T-helper 2 cell (primary cell): ENCODE results near the gene IFFO2.

Experiments used
- DNase-seq, 5 experiments: peaks; one replicate each; pipeline versions ENCODE4 v3.0.0 to v3.0.0-alpha.2; 2012 to 2022

Gene IFFO2

DNA sequence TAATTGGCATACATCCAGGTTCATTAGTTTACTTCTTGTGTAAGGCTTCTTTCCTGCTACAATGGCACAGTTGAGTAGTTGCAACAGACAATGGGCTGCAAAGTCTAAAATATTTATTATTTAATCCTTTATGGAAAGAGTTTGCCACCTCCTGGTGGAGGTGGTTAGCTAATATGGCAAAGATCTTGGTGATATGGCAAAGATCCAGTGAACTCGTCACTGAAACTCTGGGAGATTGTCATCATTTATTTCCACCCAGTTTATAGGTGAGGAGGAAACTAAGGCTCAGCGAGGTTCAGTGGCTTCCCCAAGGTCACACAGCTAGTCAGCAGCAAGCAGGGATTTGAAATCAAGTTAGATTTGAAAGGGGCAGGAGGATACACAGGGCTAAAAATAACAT lies 16.1 kb upstream of the IFFO2 start:
- peak in 1 of 5 experiments; percentile 30 for DNase-seq

DNA sequence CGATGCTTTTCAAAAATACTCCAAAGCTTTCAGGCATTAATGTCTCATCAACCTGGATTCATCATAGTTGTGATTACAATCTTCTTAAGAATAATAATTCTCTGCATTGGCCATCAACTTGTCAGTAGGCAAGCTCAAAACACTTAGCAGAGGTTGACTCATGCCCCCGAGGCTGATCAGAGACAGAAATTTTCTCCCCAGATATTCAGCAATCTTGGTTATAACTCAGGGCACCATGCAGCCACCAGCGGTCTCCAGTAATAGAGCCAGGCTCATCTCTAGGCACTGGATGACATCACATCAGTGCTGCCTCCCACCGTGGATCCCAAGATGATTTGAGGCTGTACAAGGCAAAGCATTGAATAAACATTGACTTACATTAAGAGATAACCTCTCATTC lies 14.3 kb upstream of the IFFO2 start:
- DNase-seq: no peak

DNA sequence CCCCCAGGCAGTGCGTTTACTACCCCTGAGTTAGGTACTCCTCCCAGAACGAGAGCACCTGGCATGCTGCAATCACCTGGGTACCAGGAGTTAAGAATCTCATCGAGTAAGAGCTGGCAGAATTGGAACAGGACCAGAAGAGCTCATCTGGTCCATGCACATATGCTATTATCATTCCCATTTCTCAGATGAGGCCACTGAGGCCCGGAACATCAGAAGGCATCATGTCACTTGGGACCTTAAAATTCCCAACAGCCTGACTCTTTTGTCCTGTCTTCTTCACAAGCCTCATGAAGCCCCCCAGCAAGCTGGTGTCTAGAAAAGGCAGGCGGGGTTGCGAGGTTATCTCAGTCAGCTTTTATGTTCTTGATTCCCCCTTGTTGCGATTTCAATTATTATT lies 13.9 kb upstream of the IFFO2 start:
- DNase-seq: no peak

DNA sequence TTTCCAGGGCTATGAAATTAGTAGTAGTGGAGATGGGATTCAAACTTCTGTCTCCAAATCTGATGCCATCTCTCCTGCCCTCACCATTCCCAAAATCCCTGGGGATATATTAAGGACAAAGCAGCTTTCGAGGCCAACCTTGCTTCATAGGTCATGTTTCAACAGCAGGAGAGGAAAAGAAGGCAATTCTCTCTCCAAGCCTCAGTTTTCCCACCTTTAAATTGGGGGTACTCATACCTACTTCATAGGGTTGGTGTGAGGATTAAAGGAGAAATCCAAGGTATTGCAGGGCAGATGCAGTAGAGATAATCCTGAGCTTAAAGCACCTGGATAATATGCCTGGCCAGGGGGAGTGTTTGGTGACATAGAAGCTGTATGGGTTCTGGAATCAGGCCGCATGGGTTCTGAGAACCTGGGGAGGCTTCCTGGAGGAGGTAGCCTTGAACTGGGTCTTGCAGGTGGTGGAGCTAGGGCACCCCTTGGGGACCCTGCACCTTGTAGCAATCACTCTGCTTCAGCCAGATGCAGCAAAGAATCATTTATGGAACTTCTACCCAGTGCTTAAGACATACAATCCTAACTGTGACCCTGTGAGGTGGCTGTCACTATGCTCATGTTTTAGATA lies 10.7 kb upstream of the IFFO2 start:
- no peak for DNase-seq

DNA sequence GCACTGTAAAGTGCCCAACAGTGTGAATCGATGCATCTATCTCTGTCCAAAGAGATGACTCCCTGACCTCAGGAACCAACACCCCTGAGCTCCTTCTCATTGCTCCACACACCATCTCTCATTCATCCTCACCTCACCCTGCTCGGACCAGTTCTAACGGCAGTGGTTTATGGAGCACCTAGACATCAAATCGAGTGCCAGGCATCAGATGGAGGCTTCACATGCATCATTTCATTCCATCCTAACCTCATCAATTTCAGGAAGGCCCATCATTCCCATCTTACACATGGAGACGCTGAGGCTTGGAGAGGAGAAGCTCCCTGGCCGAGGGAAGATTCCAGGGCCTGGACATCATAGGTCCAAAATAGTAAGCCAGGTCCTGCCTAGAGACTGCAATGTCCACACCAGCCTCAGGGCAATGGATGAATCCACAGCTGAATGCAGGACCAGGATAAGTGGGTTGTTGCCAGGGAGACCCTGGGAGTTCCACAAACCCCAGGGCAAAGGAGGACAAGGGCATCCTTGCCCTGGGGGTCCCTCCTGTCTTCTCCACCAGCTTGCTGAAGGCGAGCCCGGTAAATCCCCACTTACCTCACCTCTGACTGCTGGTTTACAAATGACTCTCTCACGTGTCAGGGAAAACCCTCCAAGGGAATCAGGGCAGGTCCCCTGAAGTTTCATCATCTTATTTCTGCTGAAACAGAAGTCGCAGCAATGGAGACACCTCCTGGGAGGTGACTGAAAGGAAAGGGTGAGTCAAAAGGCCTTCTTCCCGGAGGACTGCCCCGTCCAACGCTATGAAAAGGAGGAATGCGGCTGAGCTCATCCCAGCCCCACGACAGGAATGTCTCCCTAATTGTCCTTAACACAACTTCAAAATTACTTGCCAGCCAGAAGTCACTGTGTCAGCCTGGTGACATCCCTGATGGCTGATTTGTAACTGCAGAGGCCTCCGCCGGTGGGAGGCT lies 9.0 kb upstream of the IFFO2 start:
- peak in 1 of 5 experiments; percentile 29 for DNase-seq

DNA sequence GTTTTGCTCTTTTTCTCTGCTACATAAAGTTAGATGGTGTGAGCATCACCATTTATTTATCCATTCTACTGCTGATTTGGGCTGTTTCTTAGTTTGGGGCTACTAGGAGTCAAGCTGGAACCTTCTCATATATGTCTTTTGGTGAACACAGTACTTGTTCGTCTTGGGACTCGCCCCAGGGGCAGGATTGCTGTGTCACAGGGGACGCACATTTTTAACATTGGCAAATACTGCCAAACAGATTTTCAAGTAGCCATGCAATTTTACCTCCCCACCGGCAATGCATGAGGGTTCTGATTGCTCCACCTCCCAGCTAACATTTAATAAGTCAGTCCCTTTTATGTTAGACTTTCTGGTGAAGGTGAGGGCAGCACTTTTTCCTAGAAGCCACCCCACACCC lies 7.5 kb upstream of the IFFO2 start:
- no peak for DNase-seq

DNA sequence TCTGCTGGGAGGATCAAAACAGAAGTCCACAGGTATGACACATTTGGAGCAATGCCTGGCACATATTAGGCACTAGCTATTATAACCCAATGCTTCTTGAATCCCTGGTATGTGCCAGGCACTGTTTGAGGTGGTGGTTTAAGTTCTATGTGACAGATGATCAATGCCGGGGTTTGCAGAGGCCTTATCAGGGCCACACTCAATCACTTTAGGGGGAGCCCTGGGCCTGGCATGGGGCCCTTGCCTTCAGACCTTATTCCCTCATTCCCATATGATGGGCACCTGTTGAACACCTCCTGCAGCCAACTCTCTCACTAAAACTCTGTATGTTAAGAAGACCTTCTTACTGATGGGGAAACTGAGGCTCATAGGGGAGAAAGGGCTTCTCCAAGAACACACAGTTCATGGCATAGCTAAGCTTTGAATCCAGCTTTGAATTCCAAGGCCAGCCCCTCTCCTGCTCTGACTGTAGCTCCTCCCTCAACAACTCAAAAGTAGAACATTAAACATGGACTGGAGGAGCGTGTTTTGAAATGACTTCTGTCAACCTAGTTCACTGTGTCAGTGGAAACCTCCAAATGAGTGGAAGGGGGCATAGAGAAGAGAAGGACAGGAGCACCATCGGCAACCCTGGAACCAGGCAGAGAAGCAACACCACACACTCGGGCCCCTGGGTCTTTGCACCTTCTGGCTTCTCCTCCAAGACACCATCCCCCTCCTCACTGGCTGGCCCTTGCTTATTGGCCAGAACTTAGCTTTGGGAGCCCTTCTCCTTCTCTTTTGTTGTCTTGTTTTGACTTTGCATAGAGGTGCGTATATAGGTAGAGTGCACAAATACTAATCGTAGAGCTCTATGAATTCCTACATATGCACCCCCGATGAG lies 6.6 kb upstream of the IFFO2 start:
- DNase-seq: no peak

DNA sequence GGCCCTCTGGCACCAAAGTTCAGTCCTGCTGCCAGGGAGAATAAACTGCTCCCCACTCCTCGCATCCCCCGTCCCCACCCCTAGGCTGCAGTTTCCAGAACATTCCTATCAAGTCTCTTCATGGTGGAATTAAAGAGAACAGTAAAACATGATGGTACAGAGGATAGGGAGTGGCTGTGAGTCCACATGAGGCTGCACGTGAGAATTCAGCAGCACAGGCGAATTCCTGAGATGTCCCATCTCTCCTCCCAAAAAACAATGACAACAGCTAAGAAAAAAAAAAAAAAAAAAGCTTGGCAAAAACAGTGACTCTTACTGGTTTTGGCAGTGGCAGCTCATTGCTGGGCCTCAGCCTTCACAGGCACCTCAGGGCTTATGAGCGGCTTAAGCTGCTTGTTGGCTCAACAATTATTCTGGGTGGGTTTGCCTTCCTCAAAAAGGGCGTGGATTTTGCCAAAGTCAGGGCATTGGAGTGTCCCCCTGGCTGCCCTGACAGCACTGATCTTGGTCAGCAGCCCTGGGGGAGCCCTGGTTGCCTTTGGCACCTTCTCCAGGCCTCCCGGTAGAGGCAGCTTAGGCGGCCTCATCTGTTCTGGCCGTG lies 5.7 kb upstream of the IFFO2 start:
- DNase-seq: no peak

DNA sequence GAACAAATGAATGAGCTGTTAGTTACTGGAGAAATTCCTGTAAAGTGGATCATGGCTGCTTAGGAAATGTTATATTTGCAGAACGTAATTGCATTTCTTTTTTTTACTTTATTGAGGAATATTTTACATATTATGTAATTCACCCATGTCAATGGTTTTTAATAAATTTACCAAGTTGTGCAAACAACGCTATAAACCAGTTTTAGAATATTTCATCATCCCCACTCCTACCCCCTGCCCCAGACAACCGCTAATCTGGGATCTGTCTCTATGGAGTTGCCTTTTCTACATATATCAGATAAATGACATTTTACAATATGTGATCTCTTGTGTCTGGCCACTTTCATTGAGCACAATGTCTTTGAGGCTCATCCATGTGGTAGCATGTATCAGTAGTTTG lies 4.3 kb upstream of the IFFO2 start:
- DNase-seq: no peak

DNA sequence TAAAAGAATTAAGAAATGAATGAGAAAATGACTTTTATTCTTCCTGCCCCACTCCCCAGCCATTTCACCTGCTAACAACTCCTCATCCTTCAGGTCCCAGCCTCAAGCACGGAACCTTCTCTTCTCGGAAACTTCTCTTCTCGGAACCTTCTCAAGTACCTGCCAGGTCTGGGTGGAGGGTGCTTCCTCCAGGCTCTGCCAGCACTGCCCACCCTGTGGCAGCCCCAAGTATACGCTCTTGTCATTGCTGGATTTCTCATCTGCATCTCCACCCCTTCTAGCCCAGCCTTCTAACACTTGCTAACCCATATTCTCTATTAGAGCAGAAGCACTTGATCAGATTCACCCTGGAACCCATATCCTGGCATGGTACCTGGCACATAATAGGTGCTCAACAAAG lies 3.9 kb upstream of the IFFO2 start:
- no peak for DNase-seq

DNA sequence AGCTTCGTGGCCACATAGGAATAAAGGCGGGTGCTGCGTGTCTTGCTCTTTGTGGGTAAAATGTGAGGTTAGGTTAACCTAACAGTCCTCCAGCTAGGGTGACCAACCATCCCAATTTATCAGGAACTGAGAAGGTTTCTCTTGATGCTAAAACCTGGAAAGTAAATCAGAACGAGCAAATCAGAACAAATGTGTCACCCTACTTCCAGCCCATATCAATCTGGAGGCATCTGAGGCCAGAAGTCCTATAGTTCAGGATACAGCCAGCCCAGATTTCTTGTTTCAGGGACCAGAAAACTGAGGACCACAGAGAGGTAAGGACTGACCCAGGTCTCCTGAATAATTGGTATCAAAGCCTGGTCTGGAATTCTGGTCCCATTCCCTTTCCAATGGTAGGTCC lies 3.1 kb upstream of the IFFO2 start:
- no peak for DNase-seq

DNA sequence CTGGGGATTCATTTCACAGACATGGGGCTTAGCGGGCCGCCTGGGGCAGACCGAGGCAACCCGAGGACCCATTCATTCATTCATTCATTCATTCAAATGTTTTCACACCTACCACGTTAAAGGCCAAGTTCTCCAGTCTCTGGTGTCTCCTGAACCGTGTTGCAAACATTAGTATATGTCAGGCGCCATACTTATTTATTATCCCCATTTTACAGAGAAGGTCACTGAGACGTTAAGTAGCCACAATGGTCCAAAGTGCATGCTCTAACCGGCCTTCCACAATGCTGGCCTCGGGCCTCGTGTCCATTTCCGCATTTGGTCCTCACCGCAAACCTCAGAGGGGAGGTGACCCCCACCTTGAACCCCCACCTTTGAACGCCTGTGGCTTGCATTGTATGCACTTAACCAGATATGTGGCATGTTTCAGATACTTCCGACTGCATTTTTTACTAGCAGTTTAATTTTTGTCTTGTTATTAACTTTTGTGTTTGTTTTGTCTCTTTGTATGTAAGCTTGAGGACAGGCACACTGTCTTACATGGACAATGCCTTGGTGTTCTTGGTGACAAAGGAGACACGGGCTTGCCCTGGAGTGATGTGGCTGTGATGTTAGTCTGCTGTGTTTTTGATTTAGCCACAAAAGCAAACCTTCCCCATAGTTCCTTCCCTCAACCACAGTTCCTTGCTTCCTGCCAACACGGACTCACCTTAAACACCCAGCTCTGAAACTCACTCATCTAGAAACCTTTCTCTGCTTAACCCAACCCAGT lies 1.2 kb upstream of the IFFO2 start:
- peak in 1 of 5 experiments; percentile 77 for DNase-seq

DNA sequence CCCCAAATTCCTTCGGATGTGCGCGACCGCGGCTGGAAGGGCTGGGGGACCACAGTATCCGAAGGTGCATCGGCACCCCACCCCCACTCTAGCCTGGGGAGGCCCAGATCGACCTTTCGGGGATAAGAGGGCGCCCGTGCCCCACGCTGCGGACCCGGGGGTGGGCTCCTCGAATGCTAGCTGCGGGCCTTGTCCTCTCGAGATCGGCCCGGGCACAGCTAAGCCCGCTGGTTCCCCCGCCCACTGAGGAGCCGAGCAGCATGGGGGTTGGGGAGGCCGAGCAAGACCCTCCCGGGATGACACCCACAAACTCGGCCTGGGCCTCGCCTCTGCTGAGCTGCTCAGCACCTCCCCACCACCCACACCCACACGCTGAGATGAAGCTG lies 653 bp upstream of the IFFO2 start:
- DNase-seq: no peak

DNA sequence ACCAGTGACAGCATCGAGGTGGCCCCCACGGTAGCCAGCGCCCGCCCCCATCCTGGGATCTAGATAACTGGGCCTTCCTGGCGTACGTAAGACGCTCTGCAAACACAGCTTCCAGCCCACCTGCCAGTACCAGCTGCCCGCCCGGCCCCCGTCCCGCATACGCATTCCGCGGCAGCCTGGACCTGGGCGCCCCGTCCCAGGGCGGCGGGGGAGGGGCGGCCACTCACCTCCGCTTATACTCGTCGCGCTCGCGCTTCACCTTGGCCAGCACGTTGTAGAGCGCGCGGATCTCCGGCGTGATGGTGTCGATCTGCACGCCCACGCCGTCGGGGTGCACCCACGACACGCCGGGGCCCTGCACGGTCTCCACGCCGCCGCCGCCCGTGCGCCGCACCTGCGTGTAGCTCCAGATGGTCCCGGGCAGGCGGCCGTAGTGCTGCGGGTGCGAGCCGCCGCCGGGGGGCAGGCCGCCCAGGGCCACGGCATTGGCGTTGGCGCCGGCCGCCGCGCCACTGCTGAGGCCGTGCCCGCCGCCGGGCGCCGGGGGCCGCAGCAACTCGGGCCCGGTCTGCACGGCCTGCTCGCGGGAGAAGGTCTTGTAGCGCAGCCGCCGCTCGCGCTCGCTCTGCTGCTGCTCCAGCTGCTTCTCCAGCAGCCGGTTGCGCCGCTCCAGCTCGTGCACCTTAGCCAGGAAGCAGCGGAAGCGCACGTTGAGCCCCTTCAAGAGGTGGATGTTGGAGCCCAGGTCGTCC lies 859 bp downstream of the IFFO2 start:
- peak; percentile 24 to 80 (median 50) for DNase-seq

DNA sequence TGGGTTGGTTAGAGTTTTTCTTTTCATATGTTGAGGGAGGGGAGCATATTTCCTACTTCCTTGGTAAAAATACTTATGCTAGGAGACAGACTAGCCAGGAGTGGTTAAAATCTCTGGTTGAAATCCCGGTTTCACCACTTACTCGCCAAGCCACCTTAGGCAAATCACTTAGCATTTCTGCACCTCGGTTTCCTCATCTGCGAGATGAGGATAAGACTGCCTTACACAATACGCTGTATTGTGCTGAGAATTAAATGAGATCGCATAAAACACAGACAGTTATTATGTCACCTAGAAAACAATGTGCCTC lies 1.4 kb downstream of the IFFO2 start:
- no peak for DNase-seq

DNA sequence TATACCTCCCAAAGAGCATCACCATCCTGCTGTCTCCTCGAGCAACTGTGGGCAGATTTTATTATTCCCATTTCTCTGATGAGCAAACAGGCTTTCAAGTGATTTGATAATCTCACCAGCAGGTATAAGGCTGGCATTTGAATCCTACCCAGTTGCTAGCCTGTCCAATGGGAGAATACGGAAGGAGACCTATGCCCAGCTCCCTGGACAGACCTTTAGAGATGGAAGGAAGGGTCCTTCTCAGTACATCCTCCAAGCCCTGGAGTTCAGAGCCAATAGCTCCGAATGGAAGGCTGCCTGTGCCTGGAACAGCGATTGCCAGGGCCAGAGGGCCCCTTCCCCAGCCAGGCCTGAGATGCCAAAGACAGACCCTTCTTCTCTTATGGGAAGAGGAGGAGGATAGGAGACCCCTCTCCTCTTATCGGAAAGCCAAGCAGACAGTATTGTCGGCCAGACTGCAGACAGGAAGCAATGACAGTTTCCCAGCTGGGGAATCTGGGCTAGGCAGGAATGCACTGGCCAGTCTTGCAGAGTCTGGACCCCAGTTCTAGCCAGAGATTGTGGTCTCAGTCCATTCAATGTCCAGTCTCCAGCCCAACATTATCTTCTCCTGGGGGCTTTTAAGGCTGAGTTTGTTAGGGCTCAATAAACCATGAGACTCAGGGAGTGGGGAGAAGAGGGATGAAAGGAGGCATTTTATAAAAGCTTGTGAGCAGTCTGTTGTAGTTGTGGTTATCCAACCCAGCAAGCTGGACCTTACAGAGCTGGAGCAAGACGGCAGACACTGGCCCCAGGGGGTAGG lies 2.0 kb downstream of the IFFO2 start:
- DNase-seq: no peak

DNA sequence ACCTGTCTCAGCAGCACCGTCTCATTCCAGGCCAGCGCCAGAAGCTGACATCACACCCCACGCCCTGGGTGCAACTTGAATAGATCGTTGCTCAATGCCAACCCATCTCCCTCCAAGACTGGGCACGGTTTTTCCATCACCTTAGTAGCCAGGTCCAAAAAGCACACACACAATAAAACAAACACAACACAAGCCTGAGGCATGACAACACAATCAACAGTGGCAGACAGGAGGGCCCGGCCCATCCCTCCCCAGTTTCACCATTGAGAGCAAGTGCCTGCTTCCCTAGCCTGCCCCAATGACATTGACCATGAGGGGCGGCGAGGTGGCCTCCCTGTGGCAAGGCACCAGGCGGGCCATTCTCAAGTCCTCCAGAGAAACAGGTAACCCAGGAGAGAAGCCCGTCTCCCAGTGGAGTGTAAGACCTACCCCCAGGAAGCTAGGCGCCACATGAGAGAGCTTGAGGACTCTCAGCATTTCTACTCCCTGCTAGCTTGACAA lies 2.7 kb downstream of the IFFO2 start:
- peak in 1 of 5 experiments; percentile 51 for DNase-seq

DNA sequence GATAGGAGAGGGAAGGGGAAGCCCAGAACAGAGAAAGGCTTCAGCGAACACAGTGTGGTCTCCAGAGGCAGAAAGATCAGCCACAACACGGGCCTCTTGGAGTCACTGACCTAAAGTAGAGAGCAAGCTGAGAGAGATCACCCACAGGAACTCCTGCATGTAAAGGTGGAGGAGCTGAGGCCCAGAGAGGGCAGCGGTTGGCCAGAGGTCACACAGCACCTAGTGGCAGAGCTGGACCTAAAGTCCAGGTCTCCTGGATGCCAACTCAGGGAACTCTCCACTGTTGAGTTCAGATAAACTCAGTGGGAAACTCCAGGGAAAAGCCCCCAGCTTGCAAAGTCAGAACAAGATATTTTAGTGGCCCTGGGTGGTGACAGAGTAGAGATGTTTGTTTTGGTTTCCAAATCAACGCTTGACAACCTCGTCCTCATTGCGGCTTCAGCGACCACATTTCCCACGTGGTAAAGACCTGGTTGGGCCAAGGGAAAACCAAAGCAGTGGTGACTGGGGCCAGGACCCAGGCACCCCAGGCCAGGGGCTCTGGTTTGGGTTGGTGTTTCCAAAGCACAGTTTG lies 4.6 kb downstream of the IFFO2 start:
- peak; percentile 46 to 94 (median 74) for DNase-seq

DNA sequence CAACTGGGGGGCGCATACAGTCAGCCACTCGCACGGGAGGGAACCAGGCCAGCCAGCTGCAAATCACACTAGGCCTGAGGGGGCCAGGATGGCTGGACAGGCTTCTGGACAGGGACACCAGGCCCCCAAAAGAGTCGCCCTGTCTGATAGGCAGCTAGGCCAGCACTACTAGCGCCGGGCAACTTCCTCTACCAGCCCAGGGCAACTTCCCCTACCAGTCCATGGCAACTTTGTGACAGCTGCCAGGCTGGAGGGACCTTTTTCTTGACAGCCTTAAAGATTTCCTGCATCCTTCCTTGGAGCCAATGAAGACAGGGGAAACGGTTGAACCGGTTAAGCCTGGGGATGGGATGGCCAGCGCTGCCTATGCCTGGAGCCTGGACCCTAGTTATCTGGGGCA lies 5.1 kb downstream of the IFFO2 start:
- peak in 1 of 5 experiments; percentile 54 for DNase-seq
